Astrocyte (in vitro differentiated cells and primary cell): ENCODE results near the gene SMPD3. TPM values are rescaled to one million over a fixed set of nuclear protein-coding genes. Genes with fewer than 3 reads are reported as not detected.

Experiments
- DNase-seq: peaks from one replicate; pipeline ENCODE4 v3.0.0-alpha.2; 2010; ENCODE audit warnings: low read depth
- FAIRE-seq: peaks from 2 replicates; lab custom pipeline; 2011; peaks lifted over from hg19 to GRCh38; lab: Jason Lieb, UNC
- H2AFZ ChIP-seq: 2 replicates; pipeline ENCODE4 v1.6.0; 2012; ENCODE audit warnings: low read depth, low read length, inconsistent platforms
- H3K27ac ChIP-seq: 2 replicates; pipeline ENCODE4 v1.5.1; 2011; ENCODE audit warnings: low read depth, low read length, inconsistent platforms
- H3K27me3 ChIP-seq: 2 replicates; pipeline ENCODE4 v1.6.0; 2011; ENCODE audit warnings: low read length, inconsistent platforms; ENCODE audit not compliant: insufficient read depth
- H3K36me3 ChIP-seq: 2 replicates; pipeline ENCODE4 v1.5.1; 2011; ENCODE audit warnings: low read length, inconsistent platforms; ENCODE audit not compliant: insufficient read depth
- H3K4me1 ChIP-seq: 2 replicates; pipeline ENCODE4 v1.5.1; 2011; ENCODE audit warnings: low read length, inconsistent platforms; ENCODE audit not compliant: insufficient read depth
- H3K4me2 ChIP-seq: 2 replicates; pipeline ENCODE4 v1.6.0; 2012; ENCODE audit warnings: low read length, inconsistent platforms
- H3K4me3 ChIP-seq: 2 replicates; pipeline ENCODE4 v1.5.1; 2011; ENCODE audit warnings: low read depth, mild to moderate bottlenecking, low read length, inconsistent platforms; ENCODE audit not compliant: insufficient read depth
- H3K79me2 ChIP-seq: 2 replicates; pipeline ENCODE4 v1.6.0; 2012; ENCODE audit warnings: mild to moderate bottlenecking, low read length, inconsistent platforms; ENCODE audit not compliant: insufficient read depth
- H3K9ac ChIP-seq: 2 replicates; pipeline ENCODE4 v1.6.0; 2012; ENCODE audit warnings: mild to moderate bottlenecking, low read length, inconsistent platforms
- H3K9me3 ChIP-seq: 2 replicates; pipeline ENCODE4 v1.5.1; 2012; ENCODE audit warnings: low read depth, mild to moderate bottlenecking, low read length, inconsistent platforms; ENCODE audit not compliant: insufficient read depth
- H4K20me1 ChIP-seq: 2 replicates; pipeline ENCODE4 v1.6.0; 2012; ENCODE audit warnings: low read length, inconsistent platforms; ENCODE audit not compliant: insufficient read depth
- H3K27ac Mint-ChIP-seq: one replicate; pipeline ENCODE4 v1.8.0; 2021; ENCODE audit warnings: mild to moderate bottlenecking, mixed read lengths; ENCODE audit not compliant: unreplicated experiment
- H3K27me3 Mint-ChIP-seq: one replicate; pipeline ENCODE4 v1.8.0; 2021; ENCODE audit warnings: low read depth, mixed read lengths; ENCODE audit not compliant: unreplicated experiment
- H3K36me3 Mint-ChIP-seq: one replicate; pipeline ENCODE4 v1.8.0; 2021; ENCODE audit warnings: low read depth, mixed read lengths; ENCODE audit not compliant: unreplicated experiment
- H3K4me1 Mint-ChIP-seq: one replicate; pipeline ENCODE4 v1.8.0; 2021; ENCODE audit warnings: low read depth, mixed read lengths; ENCODE audit not compliant: unreplicated experiment
- H3K4me3 Mint-ChIP-seq: one replicate; pipeline ENCODE4 v1.8.0; 2021; ENCODE audit warnings: mild to moderate bottlenecking, moderate library complexity, mixed read lengths; ENCODE audit not compliant: unreplicated experiment
- H3K9me3 Mint-ChIP-seq: one replicate; pipeline ENCODE4 v1.8.0; 2021; ENCODE audit warnings: mild to moderate bottlenecking, mixed read lengths; ENCODE audit not compliant: unreplicated experiment
- CTCF ChIP-seq: IDR thresholded peaks from 2 replicates; pipeline ENCODE4 v1.5.1; 2011; ENCODE audit warnings: low read depth, mild to moderate bottlenecking, inconsistent platforms, low read length, moderate library complexity; ENCODE audit not compliant: insufficient read depth
- EZH2 ChIP-seq: IDR thresholded peaks from 2 replicates; pipeline ENCODE4 v1.6.1; 2012; ENCODE audit warnings: mild to moderate bottlenecking, low read length, inconsistent platforms; ENCODE audit not compliant: insufficient read depth
- total RNA-seq: library from RNA; stranded (reverse); gene quantifications from 2 replicates; pipeline ENCODE4 v1.2.1, GENCODE V29; 2021

The SMPD3 gene
- total RNA-seq, 1 donor from 2014 or later: 0.25 TPM

GRCh38 chr16:68379472-68380347, 68.6 kb downstream of the SMPD3 start:
- Histone ChIP-seq H3K36me3 (no peaks in the 10 kb centered on the region), H3K4me1 (no peaks in the 10 kb centered on the region), H3K9ac (no peak overlapping the region), H4K20me1 (no peaks in the 10 kb centered on the region), H3K9me3 (no peaks in the 10 kb centered on the region), H3K27ac (no peak overlapping the region), H2AFZ (no peak overlapping the region), H3K4me3 (no peak overlapping the region), H3K4me2 (no peak overlapping the region), H3K79me2 (no peaks in the 10 kb centered on the region), H3K27me3 (no peaks in the 10 kb centered on the region)
- FAIRE-seq (no peak), DNase-seq (no peak)
- TF ChIP-seq CTCF (no peak), EZH2 (no peak)
- no peak overlapping the region for H3K27ac Mint-ChIP-seq
- peaks cover 1% of the 10 kb centered on the region for H3K36me3 Mint-ChIP-seq
- no peaks in the 10 kb centered on the region for H3K9me3 Mint-ChIP-seq
- no peak overlapping the region for H3K4me3 Mint-ChIP-seq
- no peaks in the 10 kb centered on the region for H3K4me1 Mint-ChIP-seq
- H3K27me3 Mint-ChIP-seq: peaks cover 47% of the 10 kb centered on the region

GRCh38 chr16:68378436-68379415, 69.6 kb downstream of the SMPD3 start:
- no peaks in the 10 kb centered on the region for H3K36me3 ChIP-seq
- no peak overlapping the region for H3K9ac ChIP-seq
- Mint-ChIP-seq H3K9me3 (no peaks in the 10 kb centered on the region), H3K27me3 (peaks cover 47% of the 10 kb centered on the region), H3K4me3 (no peak overlapping the region), H3K36me3 (peaks cover 1% of the 10 kb centered on the region), H3K4me1 (no peaks in the 10 kb centered on the region), H3K27ac (no peak overlapping the region)
- no peaks in the 10 kb centered on the region for H3K27me3 ChIP-seq
- DNase-seq: no peak
- no peaks in the 10 kb centered on the region for H4K20me1 ChIP-seq
- no peaks in the 10 kb centered on the region for H3K4me1 ChIP-seq
- H2AFZ ChIP-seq: no peak overlapping the region
- no peak overlapping the region for H3K27ac ChIP-seq
- FAIRE-seq: no peak
- no peaks in the 10 kb centered on the region for H3K9me3 ChIP-seq
- H3K4me3 ChIP-seq: no peak overlapping the region
- no peaks in the 10 kb centered on the region for H3K79me2 ChIP-seq
- TF ChIP-seq CTCF: no peak
- no peak for TF ChIP-seq EZH2
- no peak overlapping the region for H3K4me2 ChIP-seq
